GM10266 (cell line): ENCODE measurements around the gene RBM19.
"Not testable (repeated sequence)": the region's sequence is repeated elsewhere in the genome, so short reads cannot be mapped to it uniquely, and the experiment has no call there.

Experiments
- DNase-seq: peaks from one replicate; pipeline ENCODE4 v3.0.0; 2012; ENCODE audit errors: extremely low spot score
- CTCF ChIP-seq: IDR thresholded peaks from 2 replicates; pipeline ENCODE4 v1.5.1; 2012; ENCODE audit warnings: mild to moderate bottlenecking, low read depth; ENCODE audit not compliant: control insufficient read depth, insufficient read depth; ENCODE audit errors: missing control alignments

The RBM19 gene

GRCh38 chr12:113996026-113996425 lies 29.9 kb upstream of the RBM19 start:
- TF ChIP-seq CTCF: peak; percentile 2
- no peak for DNase-seq

GRCh38 chr12:113994051-113994450 lies 27.9 kb upstream of the RBM19 start:
- TF ChIP-seq CTCF: no peak
- no peak for DNase-seq

GRCh38 chr12:113992751-113993150 lies 26.6 kb upstream of the RBM19 start:
- DNase-seq: not testable (repeated sequence)

- DNase-seq: no peak
Measured at GRCh38 chr12:113991224-113992044, 25.3 kb upstream of the RBM19 start.

GRCh38 chr12:113990250-113991223 lies 24.4 kb upstream of the RBM19 start:
- DNase-seq: no peak
- TF ChIP-seq CTCF: no peak

More at GRCh38 chr12:113991224-113992044, 25.3 kb upstream of the RBM19 start:
- no peak for TF ChIP-seq CTCF

- no peak for TF ChIP-seq CTCF
- no peak for DNase-seq
Measured at GRCh38 chr12:113988976-113989375, 22.9 kb upstream of the RBM19 start.

GRCh38 chr12:113988064-113988451 lies 21.9 kb upstream of the RBM19 start:
- TF ChIP-seq CTCF: no peak
- DNase-seq: no peak
